Activated CD8-positive, alpha-beta memory T cell treated with anti-CD3 and anti-CD28 coated beads for 1 hour (primary cell): ENCODE results near the gene CNPY2.
"Not testable (repeated sequence)": the region's sequence is repeated elsewhere in the genome, so short reads cannot be mapped to it uniquely, and the experiment has no call there.

Experiments used
- DNase-seq, 2 donors: peaks; one replicate each; pipeline ENCODE4 v3.0.0-alpha.2; 2020; ENCODE audit warnings: low read depth in 1 of 2; ENCODE audit errors: extremely low read depth in 1 of 2

Gene CNPY2

GRCh38 chr12:56333679-56334489 is 18.1 kb upstream of the CNPY2 start, which contains the start of gene PAN2:
Gene PAN2, minus strand, starts transcription at chr12:56334000. Its CDS starts 906 bp downstream, at chr12:56333094.
- peak; percentile 85 to 86 for DNase-seq

- no peak for DNase-seq
Measured at GRCh38 chr12:56333197-56333678, 17.4 kb upstream of the CNPY2 start.

GRCh38 chr12:56332512-56333196 is 16.9 kb upstream of the CNPY2 start:
- DNase-seq: no peak

DNA sequence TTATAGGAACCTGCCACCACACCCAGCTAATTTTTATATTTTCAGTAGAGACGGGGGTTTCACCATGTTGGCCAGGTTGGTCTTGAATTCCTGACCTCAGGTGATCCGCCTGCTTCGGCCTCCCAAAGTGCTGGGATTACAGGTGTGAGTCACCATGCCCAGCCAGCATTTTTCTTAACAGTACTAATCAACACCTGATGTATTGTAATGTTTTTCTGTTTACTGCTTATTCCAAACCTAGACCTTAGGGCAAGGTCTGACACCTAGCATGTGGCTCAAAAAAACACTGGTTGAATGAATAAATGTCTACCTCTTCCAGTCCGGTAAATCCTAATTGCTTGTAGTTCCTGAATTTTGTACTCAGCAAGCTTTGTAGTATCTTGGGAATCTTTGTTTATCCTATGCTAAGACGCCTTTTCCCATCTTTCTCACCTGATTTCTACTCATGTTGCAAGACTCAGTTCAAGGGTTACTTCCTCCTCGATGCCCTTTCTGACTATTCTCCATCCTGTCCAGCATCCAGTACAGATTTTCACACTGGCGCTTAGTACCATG is 15.2 kb upstream of the CNPY2 start:
- no peak for DNase-seq

DNA sequence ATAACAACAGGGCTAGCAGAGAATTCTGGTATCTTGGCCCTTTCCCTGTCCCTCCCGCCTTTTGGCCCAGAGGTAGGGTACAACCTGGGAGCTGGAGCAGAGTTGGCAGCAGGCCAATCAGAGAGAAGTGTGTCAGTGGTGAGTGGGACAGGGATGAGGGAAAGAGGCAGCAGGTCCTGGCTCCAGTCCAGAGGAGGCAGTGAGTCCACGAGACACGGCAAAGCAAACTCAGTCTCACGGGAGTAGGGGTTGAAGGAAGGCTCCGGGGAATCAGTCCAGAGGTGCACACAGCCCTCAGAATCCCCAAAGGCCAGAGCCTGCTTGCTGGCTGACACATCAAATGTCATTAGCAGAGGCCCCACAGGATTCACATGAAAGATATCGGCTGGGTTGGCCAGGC is 10.7 kb upstream of the CNPY2 start:
- DNase-seq: no peak

- DNase-seq: no peak
Measured at GRCh38 chr12:56326126-56326525, 10.3 kb upstream of the CNPY2 start.

- no peak for DNase-seq
Measured at GRCh38 chr12:56324206-56324605, 8.4 kb upstream of the CNPY2 start.

DNA sequence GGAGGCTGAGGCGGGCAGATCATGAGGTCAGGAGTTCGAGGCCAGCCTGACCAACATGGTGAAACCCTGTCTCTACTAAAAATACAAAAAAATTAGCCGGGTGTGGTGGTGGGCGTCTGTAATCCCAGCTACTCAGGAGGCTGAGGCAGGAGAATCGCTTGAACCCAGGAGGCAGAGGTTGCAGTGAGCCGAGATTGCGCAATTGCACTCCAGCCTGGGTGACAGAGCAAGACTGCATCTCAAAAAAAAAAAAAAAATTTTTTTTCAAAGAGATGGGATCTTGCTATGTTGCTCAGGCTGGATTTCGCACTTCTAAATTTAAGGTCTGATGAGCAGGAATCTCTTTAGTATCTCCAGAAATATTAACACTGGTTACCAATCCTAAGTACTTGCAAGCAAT is 5.8 kb upstream of the CNPY2 start:
- DNase-seq: not testable (repeated sequence)

DNA sequence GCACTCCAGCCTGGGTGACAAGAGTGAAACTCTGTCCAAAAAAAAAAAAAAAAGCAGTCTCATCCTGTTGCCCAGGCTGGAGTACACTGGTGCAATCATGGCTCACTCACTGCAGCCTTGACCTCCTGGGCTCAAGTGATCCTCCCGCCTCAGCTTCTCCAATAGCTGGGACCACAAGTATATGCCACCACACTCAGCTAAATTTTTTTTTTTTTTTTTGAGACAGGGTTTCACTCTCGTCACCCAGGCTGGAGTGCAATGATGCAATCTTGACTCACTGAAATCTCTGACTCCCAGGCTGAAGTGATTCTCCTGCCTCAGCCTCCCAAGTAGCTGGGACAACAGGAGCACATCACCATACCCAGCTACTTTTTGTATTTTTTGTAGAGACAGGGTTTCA is 5.2 kb upstream of the CNPY2 start:
- DNase-seq: no peak

DNA sequence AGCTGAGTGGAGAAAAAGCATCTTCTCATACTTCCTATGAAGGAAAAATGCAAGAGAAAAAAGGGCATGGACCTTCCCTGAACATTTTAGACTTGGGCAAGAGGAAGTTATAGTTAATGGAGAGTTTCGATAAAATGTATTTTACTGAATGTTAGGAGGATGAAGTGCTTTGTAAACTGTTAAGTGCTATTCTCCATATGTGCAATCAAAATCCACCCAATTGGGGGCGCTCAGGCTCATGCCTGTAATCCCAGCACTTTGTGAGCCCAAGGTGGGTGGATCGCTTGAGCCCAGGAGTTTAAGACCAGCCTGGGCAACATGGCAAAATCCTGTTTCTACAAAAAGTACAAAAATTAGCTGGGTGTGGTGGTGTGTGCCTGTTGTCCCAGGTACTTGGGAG is 1.9 kb upstream of the CNPY2 start:
- DNase-seq: no peak

DNA sequence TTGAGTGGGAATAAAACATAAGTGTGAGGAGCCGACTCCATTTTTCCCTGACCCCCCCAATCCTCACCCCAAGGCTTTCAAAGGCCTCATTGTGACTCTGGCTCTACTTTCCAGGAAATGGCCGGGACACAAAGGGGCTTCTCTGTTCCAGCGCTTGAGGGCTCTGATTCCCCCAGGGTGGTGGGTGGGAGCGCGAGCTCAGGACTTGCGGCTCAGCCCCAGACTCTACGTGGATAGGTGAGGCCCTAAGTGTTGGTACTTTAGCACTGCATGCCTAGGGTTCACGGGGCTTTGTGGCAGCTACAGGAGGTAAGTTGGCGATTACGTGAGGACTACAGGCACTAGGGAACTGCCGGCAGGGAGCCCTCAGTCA is 553 bp downstream of the CNPY2 start:
- DNase-seq: no peak

DNA sequence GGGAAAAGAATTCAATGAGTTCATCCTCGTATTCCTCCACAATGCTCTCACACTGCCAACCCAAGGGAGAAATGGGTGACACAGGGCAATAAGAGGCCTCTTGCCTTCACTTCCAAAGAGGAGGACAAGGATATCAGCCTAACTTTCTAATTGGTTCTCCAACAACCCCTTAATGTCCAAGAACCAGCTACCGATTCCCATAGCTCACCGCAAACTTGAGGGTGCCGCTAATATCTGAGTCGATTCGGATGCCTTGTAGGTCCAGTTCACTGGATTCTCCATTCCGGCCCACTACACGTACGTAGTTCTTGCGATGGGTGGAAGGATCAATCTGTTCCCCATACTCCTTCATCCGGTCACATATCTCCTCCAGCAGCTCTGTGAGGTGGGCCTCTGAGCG is 4.8 kb downstream of the CNPY2 start:
- no peak for DNase-seq

DNA sequence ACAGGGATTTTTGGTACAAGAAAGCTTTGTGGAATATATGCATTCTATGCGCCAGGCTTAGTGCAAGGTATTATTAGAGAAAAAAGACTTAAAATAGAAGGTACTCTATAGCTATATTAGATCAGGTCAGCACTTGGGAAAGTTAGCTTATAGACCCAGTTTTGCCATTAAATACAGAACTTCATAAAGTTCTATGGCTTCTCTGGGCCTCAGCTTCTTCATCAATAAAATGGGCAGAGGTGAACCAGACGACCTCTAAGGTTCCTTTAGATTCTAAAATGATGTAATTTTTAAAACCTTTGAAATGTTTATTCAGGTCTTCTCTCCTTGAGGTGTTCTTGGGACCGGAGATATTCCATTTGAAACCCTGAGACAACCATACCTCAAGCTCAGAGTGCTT is 7.1 kb downstream of the CNPY2 start:
- no peak for DNase-seq

DNA sequence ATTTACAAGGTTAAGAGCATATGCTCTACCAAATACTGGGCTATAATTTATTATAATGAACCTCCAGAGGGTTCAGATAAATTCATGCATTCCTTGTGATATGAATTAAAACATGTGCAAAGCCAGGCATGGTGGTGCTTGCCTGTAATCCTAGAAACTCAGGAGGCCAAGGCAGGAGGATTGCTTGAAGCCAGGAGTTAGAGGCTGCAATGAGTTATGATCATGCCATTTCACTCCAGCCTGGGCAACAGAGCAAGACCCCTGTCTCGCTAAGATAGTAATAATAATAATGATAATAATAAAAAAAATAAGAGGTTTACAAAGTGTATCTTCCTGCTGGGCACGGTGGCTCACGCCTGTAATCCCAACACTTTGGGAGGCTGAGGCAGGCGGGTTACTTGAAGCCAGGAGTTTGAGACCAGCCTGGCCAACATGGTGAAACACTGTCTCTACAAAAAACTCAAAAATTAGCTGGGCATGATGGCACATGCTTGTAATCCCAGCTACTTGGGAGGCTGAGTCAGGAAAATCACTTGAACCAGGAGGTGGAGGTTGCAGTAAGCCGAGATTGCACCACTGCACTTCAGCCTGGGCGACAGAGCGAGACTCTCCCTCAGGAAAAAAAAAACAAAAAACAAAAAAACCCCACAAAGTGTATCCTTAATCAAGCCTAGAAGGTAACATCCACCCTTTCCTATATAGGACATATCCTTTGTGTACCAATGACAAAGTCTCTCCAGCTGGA is 8.4 kb downstream of the CNPY2 start:
- DNase-seq: no peak

DNA sequence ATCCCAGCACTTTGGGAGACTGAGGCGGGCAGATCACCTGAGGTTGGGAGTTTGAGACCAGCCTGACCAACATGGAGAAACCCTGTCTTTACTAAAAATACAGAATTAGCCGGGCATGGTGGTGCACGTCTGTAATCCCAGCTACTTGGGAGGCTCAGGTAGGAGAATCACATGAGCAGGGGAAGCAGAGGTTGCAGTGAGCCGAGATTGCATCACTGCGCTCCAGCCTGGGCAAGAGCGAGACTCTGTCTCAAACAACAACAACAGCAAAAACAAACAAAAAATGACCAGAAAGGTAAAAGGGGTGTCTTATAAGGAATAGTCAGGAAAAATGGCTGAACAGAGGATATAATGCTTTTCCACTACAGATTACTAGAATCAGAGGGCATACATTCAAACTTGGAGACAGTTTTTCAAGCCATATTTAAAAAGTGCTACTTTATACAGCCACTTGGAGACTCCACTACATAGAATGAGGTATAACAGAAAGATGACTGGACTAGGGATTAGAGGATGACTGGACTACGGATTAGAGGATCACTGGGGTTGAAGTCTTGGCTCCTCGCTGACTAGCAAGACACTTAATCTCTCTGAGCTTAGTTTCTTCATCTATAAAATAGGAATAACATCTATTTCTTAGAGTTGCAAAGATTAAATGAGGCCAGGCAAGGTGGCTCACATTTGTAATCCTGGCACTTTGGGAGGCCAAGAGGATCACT is 10.8 kb downstream of the CNPY2 start:
- DNase-seq: no peak

- DNase-seq: no peak
Measured at GRCh38 chr12:56304276-56304675, 11.5 kb downstream of the CNPY2 start.

GRCh38 chr12:56300644-56301464 is 14.9 kb downstream of the CNPY2 start:
- no peak for DNase-seq

GRCh38 chr12:56299853-56300643 is 15.7 kb downstream of the CNPY2 start, which contains the start of gene CS:
Gene CS, minus strand, starts transcription at chr12:56300330. Its CDS starts 129 bp downstream, at chr12:56300201.
- DNase-seq: peak; percentile 97 to 98
